ENCODE measurements around the gene C3orf85. TPM values are rescaled to one million over a fixed set of nuclear protein-coding genes. Genes with fewer than 3 reads are reported as not detected.

Gene C3orf85
- total RNA-seq, 1 experiment from 2014 or later = not detected

DNA sequence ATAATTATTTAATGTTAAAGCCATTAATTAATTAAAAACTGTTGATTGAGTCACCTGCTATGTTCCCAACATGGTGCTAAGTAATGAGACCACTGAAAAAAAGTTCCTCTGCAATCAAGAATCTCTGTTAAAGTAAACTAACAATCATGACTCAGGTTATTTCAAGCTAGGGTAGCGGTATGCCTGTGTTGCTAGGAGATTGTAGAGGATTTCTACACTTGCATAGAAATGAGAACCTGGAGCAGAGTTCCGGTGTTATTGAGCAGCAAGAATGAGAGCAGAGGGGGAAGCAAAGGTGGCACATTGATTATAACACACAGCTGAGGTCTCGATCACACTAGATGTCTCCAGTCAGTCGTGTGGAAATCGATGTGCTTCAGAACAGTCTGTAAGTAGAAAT is 41.4 kb downstream of the C3orf85 start:
- no peak for DNase-seq
- no peaks in the 10 kb centered on the region for H3K36me3 ChIP-seq
- no peak overlapping the region for H3K4me3 ChIP-seq
- no peaks in the 10 kb centered on the region for H3K9me3 ChIP-seq (replicated peaks)
- no peaks in the 10 kb centered on the region for H3K27me3 ChIP-seq
- H3K4me1 ChIP-seq = no peaks in the 10 kb centered on the region
- H3K27ac ChIP-seq = no peak overlapping the region

DNA sequence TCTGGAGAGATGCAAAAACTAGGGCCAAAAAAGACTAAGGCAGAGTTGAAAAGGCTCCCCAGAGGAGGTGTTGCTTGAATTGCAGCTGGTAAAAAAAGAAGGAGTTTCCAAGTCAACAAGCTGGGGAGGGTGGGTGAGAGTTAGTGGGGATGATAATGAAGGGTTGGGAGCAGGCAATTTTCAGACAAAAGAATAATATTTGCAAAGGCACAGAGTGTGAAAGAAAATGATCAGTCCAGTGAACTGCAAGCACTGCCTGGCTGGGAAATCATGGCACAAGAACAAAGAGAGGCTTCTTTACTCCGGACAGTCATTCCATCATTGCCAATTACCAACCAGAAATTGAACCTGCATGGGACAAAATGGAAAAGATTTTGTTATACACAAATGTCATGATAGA is 42.2 kb downstream of the C3orf85 start:
- DNase-seq = no peak
- H3K27me3 ChIP-seq = no peaks in the 10 kb centered on the region
- no peak overlapping the region for H3K27ac ChIP-seq
- no peaks in the 10 kb centered on the region for H3K4me1 ChIP-seq
- no peak overlapping the region for H3K4me3 ChIP-seq
- no peaks in the 10 kb centered on the region for H3K9me3 ChIP-seq (replicated peaks)
- H3K36me3 ChIP-seq = no peaks in the 10 kb centered on the region

DNA sequence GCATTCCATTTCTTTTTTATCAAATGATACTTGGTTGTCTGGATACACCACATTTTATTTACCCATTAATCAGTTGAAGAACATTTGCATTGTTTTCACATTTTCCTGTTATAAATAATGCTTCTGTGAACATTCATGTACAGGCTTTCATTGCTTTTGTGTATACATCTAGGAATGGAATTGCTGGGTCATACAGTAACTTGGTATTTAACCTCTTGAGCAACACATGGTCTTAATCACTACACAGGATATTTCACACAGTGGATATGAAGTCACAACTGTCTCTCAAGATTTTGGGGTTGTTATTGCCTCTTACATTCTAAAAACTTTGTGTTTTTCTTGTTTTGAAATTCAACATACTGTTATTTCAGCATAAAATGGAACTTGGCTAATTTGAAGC is 48.2 kb downstream of the C3orf85 start:
- Histone ChIP-seq H3K36me3 (no peaks in the 10 kb centered on the region), H3K9me3 (replicated peaks) (no peaks in the 10 kb centered on the region), H3K4me3 (no peak overlapping the region), H3K4me1 (no peaks in the 10 kb centered on the region), H3K27me3 (no peaks in the 10 kb centered on the region), H3K27ac (no peak overlapping the region)
- no peak for DNase-seq

DNA sequence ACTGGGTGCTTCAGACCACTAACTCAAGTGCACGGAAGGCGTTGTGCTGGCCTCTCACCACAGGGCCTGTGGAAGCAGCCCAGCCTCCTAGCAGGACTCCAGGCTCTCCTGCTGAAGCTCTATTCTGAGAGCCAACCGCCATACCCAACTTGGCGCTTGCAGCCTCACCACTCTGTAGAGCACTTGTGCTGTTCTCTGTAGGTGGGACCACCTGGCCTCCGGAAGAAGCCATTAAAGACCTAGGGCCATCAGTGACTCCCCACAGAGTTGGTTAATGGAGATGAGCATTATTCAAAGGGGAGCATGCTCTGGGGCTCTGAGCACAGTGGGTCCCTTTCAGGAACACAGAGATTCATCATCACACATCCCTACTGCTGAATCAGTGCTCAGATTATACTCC is 50.9 kb downstream of the C3orf85 start:
- Histone ChIP-seq H3K27me3 (no peaks in the 10 kb centered on the region), H3K36me3 (no peaks in the 10 kb centered on the region), H3K4me1 (no peaks in the 10 kb centered on the region), H3K9me3 (replicated peaks) (no peaks in the 10 kb centered on the region), H3K4me3 (no peak overlapping the region), H3K27ac (no peak overlapping the region)
- DNase-seq = no peak

DNA sequence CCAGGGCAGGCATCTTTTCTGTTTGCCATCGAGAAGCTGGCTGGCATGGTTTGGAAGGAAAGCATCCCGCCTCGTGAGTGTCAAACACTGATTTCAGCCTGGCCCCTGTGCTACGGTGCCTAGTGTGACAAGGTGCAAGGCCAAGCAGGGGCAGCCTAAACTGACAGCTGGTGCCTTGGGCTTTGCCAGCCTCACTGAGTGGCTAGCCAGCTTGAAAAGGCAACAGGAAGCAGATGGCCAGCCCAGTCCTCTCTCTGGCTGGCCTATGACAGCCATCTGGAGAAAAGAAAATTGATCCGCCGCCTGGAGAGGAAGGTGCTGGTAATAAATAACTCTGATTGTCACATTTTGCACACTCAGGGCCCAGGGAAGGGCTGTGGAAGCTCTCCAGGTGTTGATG is 52.2 kb downstream of the C3orf85 start:
- Histone ChIP-seq H3K9me3 (replicated peaks) (no peaks in the 10 kb centered on the region), H3K4me3 (no peak overlapping the region), H3K4me1 (no peaks in the 10 kb centered on the region), H3K36me3 (no peaks in the 10 kb centered on the region), H3K27me3 (no peaks in the 10 kb centered on the region), H3K27ac (no peak overlapping the region)
- no peak for DNase-seq

DNA sequence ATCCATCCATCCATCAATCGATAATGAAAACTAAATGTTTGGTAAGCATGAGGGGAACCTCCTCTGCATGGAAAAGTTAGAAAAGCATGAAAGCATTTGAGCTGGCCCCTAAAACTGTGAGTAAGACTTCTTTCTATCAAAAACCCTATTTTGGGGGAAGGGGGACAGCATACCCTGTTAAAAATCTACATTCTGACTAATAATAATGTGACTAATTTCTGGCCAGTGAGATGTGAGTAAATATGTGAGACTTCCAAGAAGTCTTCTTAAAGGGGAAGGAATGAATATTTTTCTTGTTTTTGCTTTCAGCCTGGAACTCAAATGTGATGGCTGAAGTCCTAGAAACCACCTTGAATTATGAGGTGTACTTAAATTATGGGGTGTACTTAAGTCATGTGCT is 54.9 kb downstream of the C3orf85 start:
- DNase-seq = no peak
- H3K27ac ChIP-seq = no peak overlapping the region
- no peak overlapping the region for H3K4me3 ChIP-seq
- no peaks in the 10 kb centered on the region for H3K9me3 ChIP-seq (replicated peaks)
- H3K36me3 ChIP-seq = no peaks in the 10 kb centered on the region
- no peaks in the 10 kb centered on the region for H3K27me3 ChIP-seq
- H3K4me1 ChIP-seq = no peaks in the 10 kb centered on the region

DNA sequence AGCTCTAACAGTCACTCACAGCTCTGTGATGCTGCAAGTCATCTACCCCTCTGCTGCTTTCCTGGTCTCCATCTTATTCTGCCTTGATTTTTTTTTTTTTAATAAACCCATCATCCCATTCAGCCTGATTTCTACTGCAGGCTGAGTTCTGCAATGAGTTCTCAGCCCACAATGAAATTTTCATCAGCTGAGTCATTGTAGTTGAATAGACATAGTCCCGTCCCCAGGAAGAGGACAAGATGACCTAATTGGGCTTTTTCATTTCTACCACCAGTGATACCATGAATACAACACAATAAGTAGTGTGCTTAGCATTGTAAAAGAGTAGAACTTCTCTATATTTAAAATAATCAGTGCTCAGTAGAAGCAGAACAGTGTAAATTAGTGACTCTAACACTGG is 59.3 kb downstream of the C3orf85 start:
- Histone ChIP-seq H3K27ac (no peak overlapping the region), H3K4me3 (no peak overlapping the region), H3K9me3 (replicated peaks) (no peaks in the 10 kb centered on the region), H3K27me3 (no peaks in the 10 kb centered on the region), H3K4me1 (no peaks in the 10 kb centered on the region), H3K36me3 (no peaks in the 10 kb centered on the region)
- DNase-seq = no peak

Other genes with a start within 250 kb of the C3orf85 start
- gene GUCA1C, start 182.8 kb upstream of the C3orf85 start, total RNA-seq (2014; rRNA removed; shearing (Covaris generic)) = not detected in 2 replicates
- gene MORC1, start 18.6 kb upstream of the C3orf85 start, total RNA-seq (2014; rRNA removed; shearing (Covaris generic)) = not detected in 2 replicates
- not detected in 2 replicates for gene DPPA2, start 179.8 kb downstream of the C3orf85 start, total RNA-seq (2014; rRNA removed; shearing (Covaris generic))
- gene DPPA4, start 200.8 kb downstream of the C3orf85 start, total RNA-seq (2014; rRNA removed; shearing (Covaris generic)) = not detected in 2 replicates